ENCODE measurements around the gene HMGCS2.

HMGCS2 gene

GRCh38 chr1:119799003-119799402 is 30.3 kb upstream of the HMGCS2 start (continued):
- TF ChIP-seq ZNF791 (tag by site-specific recombination; IDR thresholded peaks at IDR 0.05) (no peak), KLF7 (tag by site-specific recombination; IDR thresholded peaks at IDR 0.05; ENCODE audit: borderline replicate concordance) (no peak)

GRCh38 chr1:119797606-119798005 is 28.9 kb upstream of the HMGCS2 start:
- H3K36me3 ChIP-seq (ENCODE audit: control insufficient read depth in 2 of 2, insufficient read depth in 1 of 2, low read length in 2 of 2), result no peaks in the 10 kb centered on the region
- TF ChIP-seq ZNF37A (tag by site-specific recombination; IDR thresholded peaks at IDR 0.05), result no peak
- TF ChIP-seq ZIC2 (tag by site-specific recombination; IDR thresholded peaks at IDR 0.05), result peak; percentile 83
- ChIA-PET CTCF (interaction anchor here (1.6 kb wide), 1 partner anchor 12 kb away, joined by 6 read pairs; no protein-coding TSS in a partner anchor), POLR2A (no interaction called here)
- H3K9me3 ChIP-seq (ENCODE audit: control insufficient read depth, insufficient read depth, low read depth, low read length), result no peaks in the 10 kb centered on the region
- no peaks in the 10 kb centered on the region for H3K4me1 ChIP-seq (ENCODE audit: control insufficient read depth, insufficient read depth, low read length)
- H3K27ac ChIP-seq (ENCODE audit: extremely low read depth, low read depth, low read length), result no peak overlapping the region
- no peak overlapping the region for H3K4me3 ChIP-seq (ENCODE audit: low read depth, low read length)

- TF ChIP-seq YY2 (tag by site-specific recombination; IDR thresholded peaks at IDR 0.05) (no peak), KLF7 (tag by site-specific recombination; IDR thresholded peaks at IDR 0.05; ENCODE audit: borderline replicate concordance) (no peak), GLIS2 (tag by site-specific recombination; IDR thresholded peaks at IDR 0.05) (no peak), ZNF473 (tag by site-specific recombination; IDR thresholded peaks at IDR 0.05) (no peak), SCRT2 (tag by site-specific recombination; IDR thresholded peaks at IDR 0.05) (peak; percentile 74), ZNF416 (tag by site-specific recombination; IDR thresholded peaks at IDR 0.05) (no peak), ZXDB (tag by site-specific recombination; IDR thresholded peaks at IDR 0.05) (no peak), ZNF488 (tag by site-specific recombination; IDR thresholded peaks at IDR 0.05) (no peak), ZNF335 (tag by site-specific recombination; conservative IDR thresholded peaks at IDR 0.05) (0 out of 2 replicates have a peak, but pooled peaks have one; percentile 27), ZNF501 (tag by site-specific recombination; IDR thresholded peaks at IDR 0.05) (no peak)
- H3K27ac ChIP-seq (ENCODE audit: extremely low read depth, low read depth, low read length), result no peak overlapping the region
- ChIA-PET CTCF (interaction anchor here (3.3 kb wide), 1 partner anchor 11 kb away, joined by 18 read pairs; no protein-coding TSS in a partner anchor), POLR2A (no interaction called here)
- no peaks in the 10 kb centered on the region for H3K9me3 ChIP-seq (ENCODE audit: control insufficient read depth, insufficient read depth, low read depth, low read length)
- no peaks in the 10 kb centered on the region for H3K36me3 ChIP-seq (ENCODE audit: control insufficient read depth in 2 of 2, insufficient read depth in 1 of 2, low read length in 2 of 2)
- no peaks in the 10 kb centered on the region for H3K4me1 ChIP-seq (ENCODE audit: control insufficient read depth, insufficient read depth, low read length)
- H3K4me3 ChIP-seq (ENCODE audit: low read depth, low read length), result no peak overlapping the region
Measured at GRCh38 chr1:119797162-119797561, 28.5 kb upstream of the HMGCS2 start.

- Histone ChIP-seq H3K4me1 (ENCODE audit: control insufficient read depth, insufficient read depth, low read length) (no peaks in the 10 kb centered on the region), H3K36me3 (ENCODE audit: control insufficient read depth in 2 of 2, insufficient read depth in 1 of 2, low read length in 2 of 2) (no peaks in the 10 kb centered on the region), H3K9me3 (ENCODE audit: control insufficient read depth, insufficient read depth, low read depth, low read length) (no peaks in the 10 kb centered on the region), H3K4me3 (ENCODE audit: low read depth, low read length) (no peak overlapping the region), H3K27ac (ENCODE audit: extremely low read depth, low read depth, low read length) (no peak overlapping the region)
- no peak for TF ChIP-seq MYNN (tag by site-specific recombination; IDR thresholded peaks at IDR 0.05; ENCODE audit: borderline replicate concordance)
- TF ChIP-seq ZNF211 (tag by site-specific recombination; IDR thresholded peaks at IDR 0.05; ENCODE audit: low read depth), result no peak
- TF ChIP-seq ZIC2 (tag by site-specific recombination; IDR thresholded peaks at IDR 0.05), result peak; percentile 31; the same call in 1 of the 2 replicates
- peak; percentile 90 for TF ChIP-seq ZFHX2 (tag by site-specific recombination; conservative IDR thresholded peaks at IDR 0.05)
- TF ChIP-seq ZNF701 (tag by site-specific recombination; IDR thresholded peaks at IDR 0.05), result no peak
- TF ChIP-seq MEIS1 (CRISPR knock-in tag; IDR thresholded peaks at IDR 0.05; ENCODE audit: borderline replicate concordance), result no peak
- no peak for TF ChIP-seq TSHZ1 (tag by site-specific recombination; IDR thresholded peaks at IDR 0.05; ENCODE audit: borderline replicate concordance)
- TF ChIP-seq EGR2 (tag by site-specific recombination; IDR thresholded peaks at IDR 0.05; ENCODE audit: low read depth), result peak; percentile 90
- ChIA-PET POLR2A (no interaction called here), CTCF (interaction anchor here (0.6 to 3.3 kb wide), 4 partner anchors 13 to 177 kb away, joined by 3 to 18 read pairs (median 4); partner anchors contain the start of gene REG4)
Measured at GRCh38 chr1:119795261-119796200, 26.8 kb upstream of the HMGCS2 start.
